Activated naive CD4-positive, alpha-beta T cell (primary cell): ENCODE data around the gene PKDCC.
"Not testable (repeated sequence)": the region's sequence is repeated elsewhere in the genome, so short reads cannot be mapped to it uniquely, and the experiment has no call there.

Source experiments
- DNase-seq, 4 experiments: peaks; one replicate each; lab custom pipeline; 2025; lab: John Stamatoyannopoulos, UW

PKDCC gene

GRCh38 chr2:42030200-42030759 lies 17.5 kb upstream of the PKDCC start:
- DNase-seq, result no peak

DNA sequence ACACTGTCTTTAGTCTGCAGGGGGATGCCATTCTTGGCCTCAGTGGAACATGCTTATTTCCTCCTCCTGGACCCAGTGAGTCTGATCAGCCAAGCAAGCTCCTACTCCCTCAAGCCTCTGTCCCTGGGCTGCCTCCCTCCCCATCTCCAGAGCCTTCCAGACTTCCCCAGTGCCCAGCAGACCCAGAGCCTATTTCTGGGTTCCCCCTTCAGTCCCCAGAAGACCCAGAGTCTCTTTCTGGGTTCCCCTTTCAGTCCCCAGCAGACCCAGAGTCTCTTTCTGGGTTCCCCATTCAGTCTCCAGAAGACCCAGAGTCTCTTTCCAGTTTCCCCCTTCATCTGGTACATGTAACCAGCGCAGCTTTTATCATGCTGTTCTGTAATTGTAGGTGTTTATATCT lies 17.0 kb upstream of the PKDCC start:
- DNase-seq, result no peak

GRCh38 chr2:42031281-42032223 lies 16.3 kb upstream of the PKDCC start:
- DNase-seq, result no peak

DNA sequence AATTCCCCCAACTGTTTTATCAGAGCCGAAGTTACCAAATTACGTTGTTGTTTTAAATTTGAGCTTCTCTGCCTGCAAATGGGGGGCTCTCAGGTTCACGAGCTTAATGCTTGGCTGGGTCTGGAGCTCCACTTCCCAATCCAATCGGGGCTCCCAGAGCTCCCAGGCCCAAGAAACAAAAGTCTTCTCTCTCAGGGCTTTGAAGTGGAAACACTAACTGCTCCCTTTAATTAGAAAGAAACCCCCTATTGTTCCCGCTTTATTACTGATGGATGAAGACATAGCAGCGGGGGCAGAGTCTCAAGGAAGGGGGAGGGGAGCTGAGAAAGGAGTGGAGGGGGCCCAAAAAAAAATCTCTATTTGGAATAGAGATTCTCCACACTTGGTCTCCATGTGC lies 15.6 kb upstream of the PKDCC start:
- DNase-seq, result no peak

GRCh38 chr2:42032745-42033144 lies 15.1 kb upstream of the PKDCC start:
- no peak for DNase-seq

GRCh38 chr2:42034096-42034495 lies 13.7 kb upstream of the PKDCC start:
- DNase-seq, result not testable (repeated sequence)

DNA sequence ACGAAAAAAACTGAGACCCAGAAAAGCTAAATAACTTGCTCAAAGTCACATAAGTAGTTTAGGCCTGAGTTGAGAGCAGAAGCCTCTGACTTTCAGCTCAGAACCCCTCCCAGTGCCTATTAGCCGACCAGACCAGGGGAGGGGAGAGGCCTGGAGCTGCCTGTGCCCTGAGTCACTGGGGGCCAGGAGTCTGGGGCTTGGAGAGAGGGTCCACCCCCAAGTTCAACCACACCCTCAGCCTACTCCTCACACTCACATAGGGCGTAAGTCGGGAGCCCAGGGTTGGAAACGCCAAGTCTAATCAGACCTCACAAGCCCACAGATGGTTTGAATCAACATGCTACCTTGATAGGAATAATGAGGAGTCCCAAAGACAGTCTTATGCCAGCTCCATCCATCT lies 12.6 kb upstream of the PKDCC start:
- no peak for DNase-seq

DNA sequence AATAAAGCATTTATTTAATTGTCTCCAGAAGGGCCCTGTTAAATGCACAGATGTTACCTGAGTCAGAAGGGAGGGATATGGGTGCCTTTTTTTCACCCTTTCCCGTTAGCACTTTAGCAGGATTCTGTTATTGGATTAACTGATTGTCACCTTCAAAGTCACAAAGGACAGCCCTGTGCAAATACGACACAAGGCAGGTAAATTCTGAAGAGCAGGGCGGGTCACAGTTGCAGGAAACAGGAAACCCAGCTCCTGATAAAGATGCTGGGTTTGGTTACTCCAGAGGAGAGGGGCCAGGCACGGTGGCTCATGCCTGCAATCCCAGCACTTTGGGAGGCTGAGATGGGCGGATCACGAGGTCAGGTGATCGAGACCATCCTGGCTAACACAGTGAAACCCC lies 11.4 kb upstream of the PKDCC start:
- no peak for DNase-seq

GRCh38 chr2:42036940-42037339 lies 10.9 kb upstream of the PKDCC start:
- DNase-seq, result no peak

DNA sequence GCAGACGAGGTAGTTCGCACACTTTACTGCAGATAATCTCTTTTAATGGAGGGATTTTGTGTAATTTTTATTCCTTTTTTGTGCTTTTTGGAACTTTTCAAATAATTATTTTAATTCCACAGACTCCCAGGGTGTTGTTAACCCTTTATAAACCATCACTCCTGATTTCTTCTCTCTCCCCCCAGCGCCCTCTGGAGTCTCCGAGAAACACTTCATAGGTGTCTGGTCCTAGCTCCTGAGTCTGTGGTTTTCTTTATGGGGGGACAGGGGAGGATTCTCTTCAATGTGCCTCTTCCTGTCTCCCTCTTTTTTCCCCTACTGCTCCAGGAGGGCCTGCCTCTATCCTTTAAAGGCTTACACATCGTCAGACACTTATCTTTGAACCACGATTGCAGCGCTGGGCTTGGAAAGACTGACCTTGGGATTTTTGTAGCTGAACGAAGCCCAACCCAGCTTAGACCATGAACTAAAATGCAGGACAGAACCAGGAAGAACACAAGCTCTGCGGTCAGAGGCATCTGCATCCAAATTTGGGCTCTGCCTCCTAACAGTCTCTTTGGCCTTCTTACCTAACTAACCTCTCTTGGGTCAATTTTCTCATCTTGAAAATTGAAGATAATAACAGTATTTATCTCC lies 7.1 kb upstream of the PKDCC start:
- no peak for DNase-seq

GRCh38 chr2:42041377-42042127 lies 6.3 kb upstream of the PKDCC start:
- no peak for DNase-seq

GRCh38 chr2:42042631-42043355 lies 5.0 kb upstream of the PKDCC start:
- DNase-seq, result no peak

- no peak for DNase-seq
These were observed 3.9 kb upstream of the PKDCC start for GRCh38 chr2:42043789-42044394.

DNA sequence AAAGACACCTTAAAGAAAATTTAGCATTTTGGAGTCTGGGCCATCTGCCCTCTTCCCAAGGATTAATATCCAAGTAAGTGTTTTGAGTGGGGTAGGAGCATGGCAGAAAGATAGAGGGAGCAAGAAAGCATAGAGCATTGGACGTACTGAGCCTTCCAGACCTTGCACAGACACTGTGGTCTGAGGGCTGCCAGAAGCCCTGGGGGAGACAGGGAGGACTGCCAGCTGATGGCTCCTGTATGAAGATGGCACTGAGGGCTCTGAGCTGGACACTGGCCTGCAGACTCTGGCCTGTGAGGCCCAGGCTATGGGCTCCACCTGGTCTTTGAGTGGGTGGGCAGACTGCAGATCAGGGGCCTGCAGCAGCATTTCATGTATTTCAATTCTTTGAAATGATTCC lies 2.9 kb upstream of the PKDCC start:
- DNase-seq, result no peak

- DNase-seq, result no peak
These were observed 2.5 kb upstream of the PKDCC start for GRCh38 chr2:42045352-42045751.

- DNase-seq, result no peak
These were observed 1.7 kb upstream of the PKDCC start for GRCh38 chr2:42045848-42046748.

- peak in 1 of 4 experiments; percentile 7 for DNase-seq
These were observed 868 bp upstream of the PKDCC start for GRCh38 chr2:42046819-42047487.

DNA sequence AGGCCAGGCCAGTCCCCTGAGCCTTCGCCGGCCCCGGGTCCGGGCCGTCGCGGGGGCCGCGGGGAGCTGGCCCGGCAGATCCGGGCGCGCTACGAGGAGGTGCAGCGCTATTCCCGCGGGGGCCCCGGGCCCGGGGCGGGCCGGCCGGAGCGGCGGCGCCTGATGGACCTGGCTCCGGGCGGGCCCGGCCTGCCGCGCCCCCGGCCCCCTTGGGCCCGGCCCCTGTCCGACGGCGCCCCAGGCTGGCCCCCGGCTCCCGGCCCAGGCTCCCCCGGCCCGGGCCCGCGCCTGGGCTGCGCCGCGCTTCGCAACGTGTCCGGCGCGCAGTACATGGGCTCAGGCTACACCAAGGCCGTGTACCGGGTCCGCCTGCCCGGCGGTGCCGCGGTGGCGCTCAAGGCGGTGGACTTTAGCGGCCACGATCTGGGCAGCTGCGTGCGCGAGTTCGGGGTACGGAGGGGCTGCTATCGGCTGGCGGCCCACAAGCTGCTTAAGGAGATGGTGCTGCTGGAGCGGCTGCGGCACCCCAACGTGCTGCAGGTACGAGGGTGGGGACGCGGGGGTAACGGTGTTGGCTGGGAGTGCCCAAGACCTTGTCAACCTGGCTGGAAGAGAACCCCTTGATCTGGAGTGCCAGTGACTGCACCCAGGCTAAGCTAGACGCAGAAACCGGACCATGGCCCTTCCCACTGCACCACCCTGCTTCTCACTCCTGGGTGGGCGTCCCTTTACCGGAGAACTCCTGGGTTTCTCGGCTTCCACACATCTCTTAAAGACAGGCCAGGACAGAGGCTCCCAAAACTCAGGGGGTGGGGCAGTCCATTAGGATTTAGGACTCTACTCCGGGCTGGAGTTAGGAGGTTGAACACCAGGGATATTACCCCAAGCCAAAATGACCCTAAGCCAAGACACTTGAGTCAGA lies 739 bp downstream of the PKDCC start:
- no peak for DNase-seq
